ENCODE results near the gene ACTR1A. TPM values are rescaled to one million over a fixed set of nuclear protein-coding genes. Genes with fewer than 3 reads are reported as not detected.

ACTR1A gene
- total RNA-seq, 4 donors from 2014 or later, result 38.7 to 106 (median 70.9) TPM

GRCh38 chr10:102523250-102524029, 20.9 kb upstream of the ACTR1A start:
- DNase-seq, result no peak
- Histone ChIP-seq H3K4me3 (no peak overlapping the region), H3K9me3 (no peaks in the 10 kb centered on the region), H3K36me3 (no peaks in the 10 kb centered on the region), H3K4me1 (no peaks in the 10 kb centered on the region), H3K27me3 (no peaks in the 10 kb centered on the region), H3K27ac (no peak overlapping the region)
- intact Hi-C loops (cut with DNase I; ENCODE audit: low total_unique reads), result no loop called here
- TF ChIP-seq POLR2A (IDR thresholded peaks at IDR 0.05) (no peak), CTCF (IDR thresholded peaks at IDR 0.05) (no peak)

- no peak for DNase-seq
- H3K27me3 ChIP-seq, result no peaks in the 10 kb centered on the region
- H3K27ac ChIP-seq, result no peak overlapping the region
- H3K4me1 ChIP-seq, result no peaks in the 10 kb centered on the region
- intact Hi-C loops (cut with DNase I; ENCODE audit: low total_unique reads), result no loop called here
- no peak for TF ChIP-seq POLR2A (IDR thresholded peaks at IDR 0.05)
- TF ChIP-seq CTCF (IDR thresholded peaks at IDR 0.05), result no peak
- no peaks in the 10 kb centered on the region for H3K36me3 ChIP-seq
- H3K9me3 ChIP-seq, result no peaks in the 10 kb centered on the region
- H3K4me3 ChIP-seq, result no peak overlapping the region
Observed at GRCh38 chr10:102522874-102523249, 20.4 kb upstream of the ACTR1A start.

GRCh38 chr10:102519246-102519825, 16.8 kb upstream of the ACTR1A start:
- Histone ChIP-seq H3K27me3 (no peaks in the 10 kb centered on the region), H3K27ac (no peak overlapping the region), H3K4me3 (no peak overlapping the region), H3K4me1 (no peaks in the 10 kb centered on the region), H3K9me3 (no peaks in the 10 kb centered on the region), H3K36me3 (no peaks in the 10 kb centered on the region)
- intact Hi-C loops (cut with DNase I; ENCODE audit: low total_unique reads), result no loop called here
- no peak for TF ChIP-seq POLR2A (IDR thresholded peaks at IDR 0.05)
- TF ChIP-seq CTCF (IDR thresholded peaks at IDR 0.05), result no peak
- DNase-seq, result no peak

DNA sequence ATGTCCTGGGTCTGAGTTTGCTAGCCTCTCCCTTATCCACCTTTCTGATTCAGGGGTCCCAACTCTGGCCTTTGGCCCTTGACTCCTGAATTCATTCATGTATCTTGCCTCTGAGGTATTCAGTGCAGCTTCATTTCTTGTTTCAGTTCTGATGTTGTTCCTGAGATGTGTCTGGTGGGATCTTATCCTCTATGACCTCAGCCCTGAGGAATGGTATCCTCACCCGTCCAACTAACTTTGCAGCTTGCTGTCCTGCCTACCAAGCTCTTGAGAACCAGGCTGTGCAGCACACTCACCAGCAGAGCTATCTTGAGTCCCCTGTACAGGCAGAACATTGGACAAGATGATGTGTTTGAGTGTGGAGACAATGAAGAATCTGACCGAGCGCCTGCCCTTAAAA, 15.0 kb upstream of the ACTR1A start:
- no peak overlapping the region for H3K27ac ChIP-seq
- TF ChIP-seq POLR2A (IDR thresholded peaks at IDR 0.05) (no peak), CTCF (IDR thresholded peaks at IDR 0.05) (no peak)
- intact Hi-C loops (cut with DNase I; ENCODE audit: low total_unique reads), result no loop called here
- no peak overlapping the region for H3K4me3 ChIP-seq
- no peaks in the 10 kb centered on the region for H3K27me3 ChIP-seq
- DNase-seq, result no peak
- H3K36me3 ChIP-seq, result no peaks in the 10 kb centered on the region
- H3K4me1 ChIP-seq, result no peaks in the 10 kb centered on the region
- H3K9me3 ChIP-seq, result no peaks in the 10 kb centered on the region

DNA sequence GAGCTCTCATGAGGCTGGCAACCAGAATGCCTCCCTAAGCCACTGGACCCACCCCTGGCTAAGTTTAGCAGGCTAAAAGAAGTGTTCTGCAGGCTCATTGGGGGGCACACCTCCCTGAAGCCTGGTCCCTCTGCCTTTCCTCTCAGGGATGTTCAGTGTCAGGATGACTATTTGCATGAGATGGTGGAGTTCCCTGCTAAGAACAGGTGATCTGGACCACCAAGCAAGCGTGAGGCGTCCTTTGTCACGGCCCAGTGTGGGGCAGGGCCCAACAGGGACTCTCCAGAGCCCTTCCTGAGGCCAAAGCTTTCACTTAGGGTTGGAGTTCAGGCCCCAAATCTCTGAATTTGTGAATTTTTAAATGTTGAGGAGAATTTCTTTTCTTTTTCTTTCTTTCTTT, 13.2 kb upstream of the ACTR1A start:
- Histone ChIP-seq H3K4me3 (no peak overlapping the region), H3K9me3 (no peaks in the 10 kb centered on the region), H3K27me3 (no peaks in the 10 kb centered on the region), H3K27ac (no peak overlapping the region), H3K4me1 (no peaks in the 10 kb centered on the region), H3K36me3 (no peaks in the 10 kb centered on the region)
- TF ChIP-seq POLR2A (IDR thresholded peaks at IDR 0.05) (no peak), CTCF (IDR thresholded peaks at IDR 0.05) (no peak)
- intact Hi-C loops (cut with DNase I; ENCODE audit: low total_unique reads), result no loop called here
- DNase-seq, result no peak
